GM08714 (cell line): ENCODE measurements around the gene ATP10A.
"Not testable (repeated sequence)": the region's sequence is repeated elsewhere in the genome, so short reads cannot be mapped to it uniquely, and the experiment has no call there.

ENCODE experiments used
- H3K4me3 ChIP-seq: fragments of 200-500 bp; sonication (Bioruptor generic); 2 replicates; pipeline ENCODE4 v1.5.1; 2014; ENCODE audit warnings: mild to moderate bottlenecking, low read length, inconsistent platforms
- ZNF274 ChIP-seq: IDR thresholded peaks from 2 replicates; pipeline ENCODE4 v1.6.1; 2012; ENCODE audit warnings: mild to moderate bottlenecking, low read depth, low read length

Gene ATP10A

DNA sequence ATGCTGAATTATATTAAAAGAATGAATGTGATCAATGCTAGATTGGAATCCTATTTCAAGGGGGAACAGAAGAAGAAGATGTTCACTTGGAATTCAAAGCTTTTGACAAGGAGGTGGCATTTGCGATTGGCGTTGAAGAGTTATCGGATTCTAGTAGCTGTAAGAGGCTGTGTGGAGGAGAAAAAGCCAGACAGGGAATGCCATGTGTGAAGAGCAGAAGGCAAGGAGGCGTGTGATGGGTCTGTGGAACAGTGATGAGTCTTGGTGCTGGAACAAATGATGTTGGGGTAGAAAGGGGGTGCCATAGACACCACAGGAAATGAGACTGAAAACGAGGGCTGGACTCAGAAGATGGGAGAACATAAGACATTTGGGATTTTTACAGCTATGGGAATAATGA, 30.5 kb upstream of the ATP10A start:
- TF ChIP-seq ZNF274 = no peak
- no peak overlapping the region for H3K4me3 ChIP-seq

DNA sequence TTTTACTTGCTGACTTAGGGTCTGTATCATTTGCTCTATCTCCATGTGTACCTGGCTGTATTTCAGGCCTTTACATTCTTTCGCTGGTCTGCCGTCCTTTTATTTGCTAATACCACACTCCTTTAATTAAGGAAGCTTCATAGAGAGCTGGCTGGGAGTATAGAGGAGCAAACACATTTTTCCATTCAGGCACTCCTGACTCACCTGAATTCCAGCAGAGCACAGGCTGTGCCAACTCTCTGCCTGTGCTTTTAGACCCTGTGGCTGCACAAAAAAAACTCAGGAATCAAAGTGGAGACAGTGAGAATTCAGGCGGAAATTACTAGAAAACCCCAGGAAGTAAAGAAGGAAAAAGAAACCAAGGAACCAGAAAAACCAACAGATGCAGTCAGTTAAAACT, 29.0 kb upstream of the ATP10A start:
- H3K4me3 ChIP-seq = no peak overlapping the region
- TF ChIP-seq ZNF274 = no peak

DNA sequence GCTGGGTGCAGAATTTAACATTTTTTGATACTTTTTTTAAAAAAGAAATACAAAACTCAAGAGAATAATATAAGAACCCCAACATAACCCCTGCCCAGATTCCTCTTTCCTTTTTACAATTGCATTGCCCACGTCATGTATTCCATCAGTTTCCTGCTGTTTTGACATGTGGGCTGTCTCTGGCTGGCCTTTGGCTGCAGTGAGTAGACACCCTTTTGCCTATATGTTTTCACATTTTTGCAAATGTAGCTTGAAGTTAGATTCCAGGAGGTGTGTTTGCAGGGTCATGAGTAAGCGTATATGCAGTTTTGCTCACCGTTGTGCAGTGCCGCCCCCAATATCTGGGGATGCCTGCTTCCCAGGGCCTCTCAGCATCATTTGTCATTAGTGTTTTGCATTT, 28.0 kb upstream of the ATP10A start:
- no peak for TF ChIP-seq ZNF274
- H3K4me3 ChIP-seq = no peak overlapping the region

DNA sequence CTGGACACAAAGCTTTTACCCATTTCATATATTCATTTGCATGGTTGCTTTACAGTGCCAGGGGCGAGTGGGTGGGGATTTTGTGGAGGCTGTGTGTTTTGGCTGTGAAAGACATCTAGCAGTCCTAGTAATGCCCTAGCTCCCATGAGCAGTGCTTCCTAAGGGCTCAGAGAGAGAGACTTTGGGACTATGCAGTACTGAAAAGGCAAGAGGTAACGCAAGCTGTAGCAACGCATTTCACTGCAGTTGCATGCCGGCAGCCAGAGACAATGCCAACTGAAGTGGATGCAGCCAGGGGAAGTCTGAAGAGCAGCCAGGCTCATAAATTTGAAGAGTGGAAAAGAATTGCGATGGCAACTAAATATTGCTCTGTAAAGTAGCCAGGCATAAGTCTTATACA, 27.4 kb upstream of the ATP10A start:
- no peak for TF ChIP-seq ZNF274

GRCh38 chr15:25887870-25888269, 24.7 kb upstream of the ATP10A start:
- H3K4me3 ChIP-seq = no peak overlapping the region
- TF ChIP-seq ZNF274 = no peak

More for the DNA sequence above, 27.4 kb upstream of the ATP10A start:
- H3K4me3 ChIP-seq = no peak overlapping the region

- TF ChIP-seq ZNF274 = no peak
- no peak overlapping the region for H3K4me3 ChIP-seq
Observed at GRCh38 chr15:25886498-25887140, 23.5 kb upstream of the ATP10A start.

DNA sequence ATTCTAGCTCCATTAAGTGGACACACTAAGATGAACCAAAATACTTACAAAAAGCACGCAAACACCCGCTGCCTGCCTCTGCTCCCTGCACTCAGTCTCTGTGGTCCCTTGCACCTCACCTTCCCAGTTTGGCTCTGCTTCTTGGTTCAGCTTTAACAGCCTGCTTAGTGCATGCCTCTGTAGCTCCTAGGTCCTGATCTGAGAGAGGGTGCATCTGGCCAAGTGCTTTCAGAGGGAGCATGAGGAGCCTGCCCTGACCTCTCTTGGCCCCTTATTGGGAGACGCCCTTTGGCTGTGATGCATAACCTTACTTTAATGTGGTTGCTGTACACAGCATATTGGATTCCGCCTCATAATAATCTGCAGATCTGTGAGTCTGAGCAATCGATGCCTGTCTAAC, 21.2 kb upstream of the ATP10A start:
- TF ChIP-seq ZNF274 = no peak
- no peak overlapping the region for H3K4me3 ChIP-seq

GRCh38 chr15:25883463-25884259, 20.5 kb upstream of the ATP10A start:
- TF ChIP-seq ZNF274 = no peak
- no peak overlapping the region for H3K4me3 ChIP-seq

- H3K4me3 ChIP-seq = no peak overlapping the region
- TF ChIP-seq ZNF274 = no peak
Observed at GRCh38 chr15:25882466-25882865, 19.3 kb upstream of the ATP10A start.

- not testable (repeated sequence) for H3K4me3 ChIP-seq
Observed at GRCh38 chr15:25880877-25881276, 17.8 kb upstream of the ATP10A start.

DNA sequence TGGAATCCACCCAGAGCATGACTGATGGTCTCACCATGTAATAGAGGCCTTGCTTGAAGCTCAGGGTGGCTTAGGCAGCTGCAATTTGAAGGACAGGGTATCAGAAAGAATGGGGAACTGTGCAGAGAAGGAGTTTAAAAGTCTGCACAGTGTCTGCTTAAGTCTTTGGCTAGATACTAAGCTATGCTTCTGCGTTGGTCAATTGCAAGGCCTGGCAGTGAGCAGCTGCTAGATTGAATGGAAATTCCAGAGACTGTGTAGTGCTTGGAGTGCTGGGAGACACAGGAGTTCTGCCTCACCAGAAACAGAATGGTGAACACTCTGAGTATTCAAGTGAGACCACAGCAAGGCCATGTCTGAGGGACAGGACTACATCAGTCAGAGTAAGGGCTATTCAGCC, 17.3 kb upstream of the ATP10A start:
- TF ChIP-seq ZNF274 = no peak
- no peak overlapping the region for H3K4me3 ChIP-seq

- TF ChIP-seq ZNF274 = no peak
- no peak overlapping the region for H3K4me3 ChIP-seq
Observed at GRCh38 chr15:25879438-25879837, 16.3 kb upstream of the ATP10A start.

GRCh38 chr15:25877681-25878080, 14.6 kb upstream of the ATP10A start:
- no peak for TF ChIP-seq ZNF274

DNA sequence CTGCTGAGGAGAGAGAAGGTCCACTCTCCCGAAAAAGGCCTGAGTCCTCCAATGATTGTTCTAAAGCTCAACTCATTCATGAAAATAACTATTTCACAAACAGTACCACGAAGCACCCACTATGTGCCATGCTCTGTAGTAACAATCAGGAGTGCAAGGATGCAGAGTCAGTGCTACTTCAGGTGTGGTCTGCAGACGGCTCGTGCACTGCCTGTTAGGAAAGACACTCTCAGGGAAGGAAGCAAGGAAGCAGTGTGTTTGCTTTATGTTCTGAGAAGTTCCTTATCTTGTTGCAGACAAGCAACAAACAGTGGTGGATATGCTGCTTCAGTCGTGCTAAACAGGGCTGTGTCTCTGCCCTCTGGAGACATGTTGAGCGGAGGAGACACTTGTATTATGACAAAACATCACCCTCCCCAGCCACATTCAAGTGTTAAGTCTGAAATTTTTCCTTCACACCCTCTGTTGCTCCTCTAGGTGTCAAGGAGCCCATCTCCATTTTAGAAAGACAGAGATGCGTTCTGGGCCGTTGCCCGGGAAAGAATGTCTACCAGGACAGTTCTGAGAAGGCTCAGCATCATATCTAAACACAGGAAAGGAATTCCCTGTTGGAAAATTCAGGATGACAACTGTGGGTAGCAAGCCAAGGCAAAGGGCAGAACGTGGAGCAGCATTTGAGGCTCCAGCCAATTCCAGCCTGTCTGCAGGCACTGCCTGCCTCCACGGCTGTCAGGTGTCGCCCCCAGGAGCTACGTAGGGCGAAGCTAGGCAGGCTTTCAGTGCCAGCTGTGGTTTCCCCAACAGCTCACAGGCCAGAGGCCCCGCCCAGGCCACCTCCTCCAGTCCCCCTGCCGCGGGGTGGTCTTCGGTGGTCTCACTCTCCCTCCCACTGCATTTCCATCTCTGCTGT, 13.4 kb upstream of the ATP10A start:
- no peak for TF ChIP-seq ZNF274

More at GRCh38 chr15:25877681-25878080, 14.6 kb upstream of the ATP10A start:
- no peak overlapping the region for H3K4me3 ChIP-seq

More for the DNA sequence above, 13.4 kb upstream of the ATP10A start:
- no peak overlapping the region for H3K4me3 ChIP-seq
